ENCODE results near the gene TFAM.

The TFAM gene

GRCh38 chr10:58358947-58359346 is 26.3 kb upstream of the TFAM start:
- H3K9ac ChIP-seq (ENCODE audit: low read length): no peak overlapping the region
- no peak for TF ChIP-seq EZH2phosphoT487 (conservative IDR thresholded peaks at IDR 0.05; ENCODE audit: low read length)
- no peak for TF ChIP-seq CTCF (IDR thresholded peaks at IDR 0.05; ENCODE audit: insufficient read depth, low read length, poor library complexity, severe bottlenecking)
- no peak overlapping the region for H3K4me3 ChIP-seq (ENCODE audit: insufficient read depth, low read length, poor library complexity, severe bottlenecking)
- no peaks in the 10 kb centered on the region for H3K9me2 ChIP-seq (replicated peaks; ENCODE audit: insufficient read depth, low read length)
- no peaks in the 10 kb centered on the region for H3K9me3 ChIP-seq (ENCODE audit: insufficient read depth, low read length)
- H3K79me2 ChIP-seq (ENCODE audit: insufficient read depth, low read length): no peaks in the 10 kb centered on the region
- H3K27ac ChIP-seq (ENCODE audit: low read depth, low read length): no peak overlapping the region
- no peaks in the 10 kb centered on the region for H3K27me3 ChIP-seq (ENCODE audit: low read length)
- H4K20me1 ChIP-seq (ENCODE audit: low read depth, low read length): 0 out of 2 replicates have a peak, but pooled peaks cover 5% of the 10 kb centered on the region
- H3K4me2 ChIP-seq (ENCODE audit: low read depth, low read length, poor library complexity, severe bottlenecking): no peak overlapping the region
- 0 out of 2 replicates have a peak, but pooled peaks cover 3% of the 10 kb centered on the region for H3K36me3 ChIP-seq (ENCODE audit: low read length)
- no peak overlapping the region for H2AFZ ChIP-seq (ENCODE audit: low read depth, low read length, severe bottlenecking)
- H3F3A ChIP-seq (ENCODE audit: insufficient read depth): no peaks in the 10 kb centered on the region; the same call in 1 of the 2 replicates

- TF ChIP-seq CTCF (IDR thresholded peaks at IDR 0.05; ENCODE audit: insufficient read depth, low read length, poor library complexity, severe bottlenecking) (no peak), EZH2phosphoT487 (conservative IDR thresholded peaks at IDR 0.05; ENCODE audit: low read length) (no peak)
- H3K27ac ChIP-seq (ENCODE audit: low read depth, low read length): no peak overlapping the region
- H3K9ac ChIP-seq (ENCODE audit: low read length): no peak overlapping the region
- 0 out of 2 replicates have a peak, but pooled peaks cover 5% of the 10 kb centered on the region for H4K20me1 ChIP-seq (ENCODE audit: low read depth, low read length)
- H3K9me2 ChIP-seq (replicated peaks; ENCODE audit: insufficient read depth, low read length): no peaks in the 10 kb centered on the region
- H3K4me3 ChIP-seq (ENCODE audit: insufficient read depth, low read length, poor library complexity, severe bottlenecking): no peak overlapping the region
- H2AFZ ChIP-seq (ENCODE audit: low read depth, low read length, severe bottlenecking): no peak overlapping the region
- H3K9me3 ChIP-seq (ENCODE audit: insufficient read depth, low read length): no peaks in the 10 kb centered on the region
- no peak overlapping the region for H3K4me2 ChIP-seq (ENCODE audit: low read depth, low read length, poor library complexity, severe bottlenecking)
- H3K36me3 ChIP-seq (ENCODE audit: low read length): 0 out of 2 replicates have a peak, but pooled peaks cover 3% of the 10 kb centered on the region
- H3K79me2 ChIP-seq (ENCODE audit: insufficient read depth, low read length): no peaks in the 10 kb centered on the region
- no peaks in the 10 kb centered on the region; the same call in 1 of the 2 replicates for H3F3A ChIP-seq (ENCODE audit: insufficient read depth)
- H3K27me3 ChIP-seq (ENCODE audit: low read length): no peaks in the 10 kb centered on the region
Observed at GRCh38 chr10:58359541-58359940, 25.7 kb upstream of the TFAM start.

- no peak overlapping the region for H3K4me2 ChIP-seq (ENCODE audit: low read depth, low read length, poor library complexity, severe bottlenecking)
- no peaks in the 10 kb centered on the region for H3K79me2 ChIP-seq (ENCODE audit: insufficient read depth, low read length)
- no peak overlapping the region for H3K9ac ChIP-seq (ENCODE audit: low read length)
- no peaks in the 10 kb centered on the region for H3K9me2 ChIP-seq (replicated peaks; ENCODE audit: insufficient read depth, low read length)
- H3K4me3 ChIP-seq (ENCODE audit: insufficient read depth, low read length, poor library complexity, severe bottlenecking): no peak overlapping the region
- no peaks in the 10 kb centered on the region for H3K27me3 ChIP-seq (ENCODE audit: low read length)
- H3K27ac ChIP-seq (ENCODE audit: low read depth, low read length): no peak overlapping the region
- H3K9me3 ChIP-seq (ENCODE audit: insufficient read depth, low read length): no peaks in the 10 kb centered on the region
- no peaks in the 10 kb centered on the region; the same call in 1 of the 2 replicates for H3F3A ChIP-seq (ENCODE audit: insufficient read depth)
- TF ChIP-seq EZH2phosphoT487 (conservative IDR thresholded peaks at IDR 0.05; ENCODE audit: low read length): no peak
- 0 out of 2 replicates have a peak, but pooled peaks cover 5% of the 10 kb centered on the region for H4K20me1 ChIP-seq (ENCODE audit: low read depth, low read length)
- H2AFZ ChIP-seq (ENCODE audit: low read depth, low read length, severe bottlenecking): no peak overlapping the region
- H3K36me3 ChIP-seq (ENCODE audit: low read length): 0 out of 2 replicates have a peak, but pooled peaks cover 3% of the 10 kb centered on the region
Observed at GRCh38 chr10:58360412-58361004, 24.7 kb upstream of the TFAM start.

GRCh38 chr10:58361353-58361752 is 23.9 kb upstream of the TFAM start:
- Histone ChIP-seq H3K4me2 (ENCODE audit: low read depth, low read length, poor library complexity, severe bottlenecking) (no peak overlapping the region), H4K20me1 (ENCODE audit: low read depth, low read length) (0 out of 2 replicates have a peak, but pooled peaks cover 5% of the 10 kb centered on the region), H3K36me3 (ENCODE audit: low read length) (0 out of 2 replicates have a peak, but pooled peaks cover 3% of the 10 kb centered on the region), H3K9me3 (ENCODE audit: insufficient read depth, low read length) (no peaks in the 10 kb centered on the region), H3K79me2 (ENCODE audit: insufficient read depth, low read length) (no peaks in the 10 kb centered on the region), H3K4me3 (ENCODE audit: insufficient read depth, low read length, poor library complexity, severe bottlenecking) (no peak overlapping the region), H3K9me2 (replicated peaks; ENCODE audit: insufficient read depth, low read length) (no peaks in the 10 kb centered on the region), H3K27me3 (ENCODE audit: low read length) (no peaks in the 10 kb centered on the region), H3K9ac (ENCODE audit: low read length) (no peak overlapping the region), H3K27ac (ENCODE audit: low read depth, low read length) (no peak overlapping the region), H2AFZ (ENCODE audit: low read depth, low read length, severe bottlenecking) (no peak overlapping the region), H3F3A (ENCODE audit: insufficient read depth) (no peaks in the 10 kb centered on the region; the same call in 1 of the 2 replicates)
- no peak for TF ChIP-seq EZH2phosphoT487 (conservative IDR thresholded peaks at IDR 0.05; ENCODE audit: low read length)
- TF ChIP-seq CTCF (IDR thresholded peaks at IDR 0.05; ENCODE audit: insufficient read depth, low read length, poor library complexity, severe bottlenecking): no peak
